SK-N-SH treated with all-trans-retinoic acid at 6 μM for 48 hours (cell line): ENCODE measurements around the gene PTBP1.

Experiments used
- ZNF565 ChIP-seq: fragments of 450-650 bp; formaldehyde crosslinking; conservative IDR thresholded peaks from 2 replicates; pipeline ENCODE4 v1.5.0; 2020; ENCODE audit warnings: low read depth, mild to moderate bottlenecking, moderate library complexity
- TF ChIP-seq, protein P1 (sequence below): fragments of 250-450 bp; sonication (Bioruptor Pico); IDR thresholded peaks from 2 replicates; pipeline ENCODE4 v1.5.0; 2020; ENCODE audit warnings: mild to moderate bottlenecking, moderate library complexity

DNA sequence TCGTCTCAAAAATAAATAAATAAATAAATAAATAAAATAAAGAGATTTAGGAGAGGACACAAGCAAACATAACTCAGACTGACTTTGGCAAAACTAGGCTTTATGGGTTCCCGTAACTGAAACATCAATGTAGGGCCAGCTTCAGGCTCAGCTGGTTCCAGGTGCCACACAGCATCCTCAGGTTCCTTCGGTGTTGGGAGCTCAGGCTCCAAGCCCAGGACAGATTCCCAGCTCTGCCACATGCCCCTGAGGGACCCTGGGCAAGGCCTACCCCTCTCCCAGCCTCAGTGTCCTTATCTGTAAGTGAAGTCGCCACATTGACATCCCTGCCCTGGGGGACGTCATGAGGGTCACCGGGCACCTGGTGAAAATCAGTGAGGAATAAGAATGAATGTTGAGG, 27.6 kb upstream of the PTBP1 start:
- no peak for TF ChIP-seq ZNF565 (CRISPR knock-in tag)
- TF ChIP-seq, protein P1, sequence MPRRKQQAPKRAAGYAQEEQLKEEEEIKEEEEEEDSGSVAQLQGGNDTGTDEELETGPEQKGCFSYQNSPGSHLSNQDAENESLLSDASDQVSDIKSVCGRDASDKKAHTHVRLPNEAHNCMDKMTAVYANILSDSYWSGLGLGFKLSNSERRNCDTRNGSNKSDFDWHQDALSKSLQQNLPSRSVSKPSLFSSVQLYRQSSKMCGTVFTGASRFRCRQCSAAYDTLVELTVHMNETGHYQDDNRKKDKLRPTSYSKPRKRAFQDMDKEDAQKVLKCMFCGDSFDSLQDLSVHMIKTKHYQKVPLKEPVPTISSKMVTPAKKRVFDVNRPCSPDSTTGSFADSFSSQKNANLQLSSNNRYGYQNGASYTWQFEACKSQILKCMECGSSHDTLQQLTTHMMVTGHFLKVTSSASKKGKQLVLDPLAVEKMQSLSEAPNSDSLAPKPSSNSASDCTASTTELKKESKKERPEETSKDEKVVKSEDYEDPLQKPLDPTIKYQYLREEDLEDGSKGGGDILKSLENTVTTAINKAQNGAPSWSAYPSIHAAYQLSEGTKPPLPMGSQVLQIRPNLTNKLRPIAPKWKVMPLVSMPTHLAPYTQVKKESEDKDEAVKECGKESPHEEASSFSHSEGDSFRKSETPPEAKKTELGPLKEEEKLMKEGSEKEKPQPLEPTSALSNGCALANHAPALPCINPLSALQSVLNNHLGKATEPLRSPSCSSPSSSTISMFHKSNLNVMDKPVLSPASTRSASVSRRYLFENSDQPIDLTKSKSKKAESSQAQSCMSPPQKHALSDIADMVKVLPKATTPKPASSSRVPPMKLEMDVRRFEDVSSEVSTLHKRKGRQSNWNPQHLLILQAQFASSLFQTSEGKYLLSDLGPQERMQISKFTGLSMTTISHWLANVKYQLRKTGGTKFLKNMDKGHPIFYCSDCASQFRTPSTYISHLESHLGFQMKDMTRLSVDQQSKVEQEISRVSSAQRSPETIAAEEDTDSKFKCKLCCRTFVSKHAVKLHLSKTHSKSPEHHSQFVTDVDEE (CRISPR knock-in tag) = no peak
